ENCODE results near the gene TMEM250.
"Not testable (repeated sequence)": the region's sequence is repeated elsewhere in the genome, so short reads cannot be mapped to it uniquely, and the experiment has no call there.

DNA sequence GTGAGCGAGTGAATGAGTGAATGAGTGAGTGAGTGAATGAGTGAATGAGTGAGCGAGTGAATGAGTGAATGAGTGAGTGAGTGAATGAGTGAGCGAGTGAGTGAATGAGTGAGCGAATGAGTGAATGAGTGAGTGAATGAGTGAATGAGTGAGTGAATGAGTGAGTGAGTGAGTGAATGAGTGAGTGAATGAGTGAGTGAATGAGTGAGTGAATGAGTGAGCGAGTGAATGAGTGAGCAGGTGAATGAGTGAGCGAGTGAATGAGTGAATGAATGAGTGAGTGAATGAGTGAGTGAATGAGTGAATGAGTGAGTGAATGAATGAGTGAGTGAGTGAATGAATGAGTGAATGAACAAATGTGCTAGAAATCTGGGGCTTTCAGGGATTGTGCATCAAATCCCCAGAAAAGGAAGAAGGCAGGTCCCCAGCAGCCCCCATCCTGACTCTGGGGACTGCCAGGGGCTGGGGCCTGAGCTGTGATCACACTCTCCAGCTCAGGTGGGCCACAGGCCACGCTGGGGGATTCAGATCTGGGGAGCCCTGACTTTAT is 32.1 kb upstream of the TMEM250 start:
- not testable (repeated sequence) for TF ChIP-seq POLR2AphosphoS5, CTCF, POLR2A (IDR thresholded peaks at IDR 0.05)

Data from gastroesophageal sphincter (tissue), 3 donors.